SK-N-SH (cell line): ENCODE results near the gene SP110.

Experiments
- CTCF ChIP-seq: fragments of 200-600 bp; sonication (generic); IDR thresholded peaks from 2 replicates; pipeline ENCODE4 v1.6.1; 2017; ENCODE audit warnings: antibody characterized with exemption, mild to moderate bottlenecking, moderate library complexity
- FOXJ3 ChIP-seq: sonication (generic); formaldehyde crosslinking; IDR thresholded peaks from 2 replicates; pipeline ENCODE4 v1.5.1; 2020; ENCODE audit warnings: mild to moderate bottlenecking, missing genetic modification reagents
- FOXM1 ChIP-seq: IDR thresholded peaks from 2 replicates; pipeline ENCODE4 v1.4.0; 2012; ENCODE audit warnings: low read depth, mild to moderate bottlenecking
- GABPA ChIP-seq: IDR thresholded peaks from 2 replicates; pipeline ENCODE4 v1.4.0; 2012; ENCODE audit warnings: low read depth, mild to moderate bottlenecking
- GATA2 ChIP-seq: sonication (generic); formaldehyde crosslinking; IDR thresholded peaks from 2 replicates; pipeline ENCODE4 v1.5.0; 2020; ENCODE audit warnings: mild to moderate bottlenecking, missing genetic modification reagents
- MEF2A ChIP-seq: IDR thresholded peaks from 2 replicates; pipeline ENCODE4 v1.4.0; 2012; ENCODE audit warnings: low read depth, borderline replicate concordance
- POLR2AphosphoS5 ChIP-seq: IDR thresholded peaks from 2 replicates; pipeline ENCODE4 v1.6.1; 2012; ENCODE audit warnings: low read depth, low read length
- RCOR1 ChIP-seq: fragments of 150-350 bp; IDR thresholded peaks from 2 replicates; pipeline ENCODE4 v1.6.1; 2017; ENCODE audit warnings: antibody characterized with exemption, low read length
- RFX5 ChIP-seq: IDR thresholded peaks from 2 replicates; pipeline ENCODE4 v1.6.1; 2012; ENCODE audit warnings: mild to moderate bottlenecking, improper control_type of control experiment, low read length
- TEAD4 ChIP-seq: IDR thresholded peaks from 2 replicates; pipeline ENCODE4 v1.4.0; 2012; ENCODE audit warnings: mild to moderate bottlenecking, borderline replicate concordance; ENCODE audit not compliant: insufficient read depth

GRCh38 chr2:230161184-230161583, 58.6 kb downstream of the SP110 start:
- TF ChIP-seq TEAD4 (no peak), POLR2AphosphoS5 (no peak), GABPA (no peak), FOXJ3 (CRISPR knock-in tag) (no peak), CTCF (no peak), GATA2 (CRISPR knock-in tag) (no peak), MEF2A (no peak), RCOR1 (no peak), FOXM1 (no peak), RFX5 (no peak)
